Mesodermal cell (in vitro differentiated cells): ENCODE results near the gene DFFB.

ENCODE experiments used
- H3K27ac ChIP-seq: 2 replicates; pipeline ENCODE4 v1.7.0; 2013; ENCODE audit warnings: mild to moderate bottlenecking, low read depth, low read length, moderate library complexity; ENCODE audit not compliant: severe bottlenecking
- H3K36me3 ChIP-seq: 2 replicates; pipeline ENCODE4 v1.7.1; 2013; ENCODE audit warnings: mild to moderate bottlenecking, low read length, moderate library complexity; ENCODE audit not compliant: control insufficient read depth, insufficient read depth
- H3K4me1 ChIP-seq: one replicate; pipeline ENCODE4 v1.7.1; 2013; ENCODE audit warnings: mild to moderate bottlenecking, low read length; ENCODE audit not compliant: insufficient read depth, control insufficient read depth, poor library complexity, severe bottlenecking
- H3K4me3 ChIP-seq: 2 replicates; pipeline ENCODE4 v1.7.0; 2013; ENCODE audit warnings: low read length, control low read depth, mild to moderate bottlenecking; ENCODE audit not compliant: insufficient read depth, poor library complexity, severe bottlenecking; ENCODE audit errors: extremely low read depth
- H3K9me3 ChIP-seq: 2 replicates; pipeline ENCODE4 v1.7.1; 2013; ENCODE audit warnings: mild to moderate bottlenecking, low read length, moderate library complexity; ENCODE audit not compliant: control insufficient read depth
- WGBS, 2 experiments: methylation state at CpG; one replicate each; pipeline ENCODE4 v1.1.5; 2013; ENCODE audit warnings: missing lambda C conversion rate in 2 of 2; ENCODE audit not compliant: insufficient coverage in 2 of 2; 5-methylcytosine and 5-hydroxymethylcytosine counted together

DFFB gene

GRCh38 chr1:3919706-3920105 is 62.4 kb downstream of the DFFB start:
- Histone ChIP-seq H3K9me3 (no peaks in the 10 kb centered on the region), H3K27ac (no peak overlapping the region), H3K36me3 (no peaks in the 10 kb centered on the region), H3K4me3 (no peak overlapping the region), H3K4me1 (no peaks in the 10 kb centered on the region)
- 74 to 96% methylated on average over 3 of the region's 5 CpGs for WGBS, 2 experiments

- no peaks in the 10 kb centered on the region for H3K4me1 ChIP-seq
- 87 to 88% methylated on average over 8 of the region's 8 CpGs for WGBS, 2 experiments
- no peaks in the 10 kb centered on the region for H3K9me3 ChIP-seq
- no peaks in the 10 kb centered on the region for H3K36me3 ChIP-seq
- H3K27ac ChIP-seq: no peak overlapping the region
- no peak overlapping the region for H3K4me3 ChIP-seq
Observed at GRCh38 chr1:3921765-3922164, 64.5 kb downstream of the DFFB start.

GRCh38 chr1:3922201-3922725 is 65.0 kb downstream of the DFFB start:
- Histone ChIP-seq H3K27ac (no peak overlapping the region), H3K9me3 (no peaks in the 10 kb centered on the region), H3K4me1 (no peaks in the 10 kb centered on the region), H3K36me3 (no peaks in the 10 kb centered on the region), H3K4me3 (no peak overlapping the region)
- 88 to 98% methylated on average over 4 of the region's 6 CpGs for WGBS, 2 experiments

GRCh38 chr1:3922851-3923250 is 65.6 kb downstream of the DFFB start:
- Histone ChIP-seq H3K4me3 (no peak overlapping the region), H3K4me1 (no peaks in the 10 kb centered on the region), H3K36me3 (no peaks in the 10 kb centered on the region), H3K27ac (no peak overlapping the region), H3K9me3 (no peaks in the 10 kb centered on the region)
- WGBS, 2 experiments: 77 to 84% methylated on average over 5 to 6 of the region's 6 CpGs

GRCh38 chr1:3923378-3924185 is 66.3 kb downstream of the DFFB start:
- Histone ChIP-seq H3K27ac (no peak overlapping the region), H3K4me3 (no peak overlapping the region), H3K4me1 (no peaks in the 10 kb centered on the region), H3K9me3 (no peaks in the 10 kb centered on the region), H3K36me3 (no peaks in the 10 kb centered on the region)
- 89 to 91% methylated on average over 25 of the region's 25 CpGs for WGBS, 2 experiments

- Histone ChIP-seq H3K27ac (no peak overlapping the region), H3K9me3 (no peaks in the 10 kb centered on the region), H3K4me3 (no peak overlapping the region), H3K4me1 (no peaks in the 10 kb centered on the region), H3K36me3 (no peaks in the 10 kb centered on the region)
- 62 to 66% methylated on average over 9 to 12 of the region's 13 CpGs for WGBS, 2 experiments
Observed at GRCh38 chr1:3924186-3924824, 67.0 kb downstream of the DFFB start.

- no peak overlapping the region for H3K4me3 ChIP-seq
- 61 to 79% methylated on average over 3 of the region's 3 CpGs for WGBS, 2 experiments
- H3K4me1 ChIP-seq: no peaks in the 10 kb centered on the region
Observed at GRCh38 chr1:3924825-3925220, 67.5 kb downstream of the DFFB start.

GRCh38 chr1:3925256-3925655 is 68.0 kb downstream of the DFFB start:
- no peak overlapping the region for H3K27ac ChIP-seq
- no peaks in the 10 kb centered on the region for H3K4me1 ChIP-seq
- H3K4me3 ChIP-seq: no peak overlapping the region
- 82 to 93% methylated on average over 6 to 7 of the region's 12 CpGs for WGBS, 2 experiments
- no peaks in the 10 kb centered on the region for H3K9me3 ChIP-seq
- H3K36me3 ChIP-seq: no peaks in the 10 kb centered on the region

More at GRCh38 chr1:3924825-3925220, 67.5 kb downstream of the DFFB start:
- Histone ChIP-seq H3K27ac (no peak overlapping the region), H3K9me3 (no peaks in the 10 kb centered on the region), H3K36me3 (no peaks in the 10 kb centered on the region)

- no peak overlapping the region for H3K4me3 ChIP-seq
- no peaks in the 10 kb centered on the region for H3K4me1 ChIP-seq
- no peaks in the 10 kb centered on the region for H3K36me3 ChIP-seq
- WGBS, 2 experiments: 83 to 86% methylated on average over 6 to 7 of the region's 8 CpGs
- no peaks in the 10 kb centered on the region for H3K9me3 ChIP-seq
- H3K27ac ChIP-seq: no peak overlapping the region
Observed at GRCh38 chr1:3925762-3926161, 68.5 kb downstream of the DFFB start.

GRCh38 chr1:3926956-3927355 is 69.7 kb downstream of the DFFB start:
- Histone ChIP-seq H3K27ac (no peak overlapping the region), H3K36me3 (no peaks in the 10 kb centered on the region), H3K4me1 (peaks cover 3% of the 10 kb centered on the region), H3K4me3 (no peak overlapping the region), H3K9me3 (no peaks in the 10 kb centered on the region)

GRCh38 chr1:3928586-3928985 is 71.3 kb downstream of the DFFB start:
- 67 to 79% methylated on average over 10 of the region's 11 CpGs for WGBS, 2 experiments
- Histone ChIP-seq H3K9me3 (no peaks in the 10 kb centered on the region), H3K27ac (no peak overlapping the region), H3K4me1 (peaks cover 3% of the 10 kb centered on the region), H3K4me3 (no peak overlapping the region), H3K36me3 (no peaks in the 10 kb centered on the region)
